Kidney glomerular epithelial cell (primary cell): ENCODE results near the gene LENG8.
A peak's percentile ranks its signal among the peaks of the same experiment; 100 is the strongest.
"Not testable (repeated sequence)": the region's sequence is repeated elsewhere in the genome, so short reads cannot be mapped to it uniquely, and the experiment has no call there.

Source experiments
- DNase-seq: peaks from one replicate; lab custom pipeline; 2025; lab: John Stamatoyannopoulos, UW

The LENG8 gene

GRCh38 chr19:54444737-54445136, 4.3 kb upstream of the LENG8 start:
- no peak for DNase-seq

GRCh38 chr19:54446349-54446748, 2.6 kb upstream of the LENG8 start:
- not testable (repeated sequence) for DNase-seq

GRCh38 chr19:54448040-54448773, 792 bp upstream of the LENG8 start:
- peak; percentile 69 for DNase-seq

GRCh38 chr19:54449701-54450069, 686 bp downstream of the LENG8 start:
- DNase-seq: no peak

GRCh38 chr19:54451331-54451871, 2.4 kb downstream of the LENG8 start:
- DNase-seq: peak; percentile 92

GRCh38 chr19:54451997-54452396, 3.0 kb downstream of the LENG8 start:
- no peak for DNase-seq

- DNase-seq: no peak
These were observed 3.6 kb downstream of the LENG8 start for GRCh38 chr19:54452626-54453025.

- no peak for DNase-seq
These were observed 5.2 kb downstream of the LENG8 start for GRCh38 chr19:54453921-54454780.

GRCh38 chr19:54454781-54455675, 6.0 kb downstream of the LENG8 start:
- no peak for DNase-seq

- DNase-seq: no peak
These were observed 6.9 kb downstream of the LENG8 start for GRCh38 chr19:54455786-54456422.

GRCh38 chr19:54456423-54457373, 7.7 kb downstream of the LENG8 start:
- no peak for DNase-seq

GRCh38 chr19:54457773-54458647, 9.0 kb downstream of the LENG8 start:
- no peak for DNase-seq

GRCh38 chr19:54458648-54459281, 9.8 kb downstream of the LENG8 start:
- DNase-seq: no peak

GRCh38 chr19:54459282-54460229, 10.6 kb downstream of the LENG8 start:
- DNase-seq: no peak

GRCh38 chr19:54460230-54461005, 11.4 kb downstream of the LENG8 start:
- no peak for DNase-seq

- DNase-seq: no peak
These were observed 12.2 kb downstream of the LENG8 start for GRCh38 chr19:54461210-54461609.

- DNase-seq: peak; percentile 62
These were observed 12.6 kb downstream of the LENG8 start for GRCh38 chr19:54461613-54462012.
